ENCODE results near the gene SLK.

DNA sequence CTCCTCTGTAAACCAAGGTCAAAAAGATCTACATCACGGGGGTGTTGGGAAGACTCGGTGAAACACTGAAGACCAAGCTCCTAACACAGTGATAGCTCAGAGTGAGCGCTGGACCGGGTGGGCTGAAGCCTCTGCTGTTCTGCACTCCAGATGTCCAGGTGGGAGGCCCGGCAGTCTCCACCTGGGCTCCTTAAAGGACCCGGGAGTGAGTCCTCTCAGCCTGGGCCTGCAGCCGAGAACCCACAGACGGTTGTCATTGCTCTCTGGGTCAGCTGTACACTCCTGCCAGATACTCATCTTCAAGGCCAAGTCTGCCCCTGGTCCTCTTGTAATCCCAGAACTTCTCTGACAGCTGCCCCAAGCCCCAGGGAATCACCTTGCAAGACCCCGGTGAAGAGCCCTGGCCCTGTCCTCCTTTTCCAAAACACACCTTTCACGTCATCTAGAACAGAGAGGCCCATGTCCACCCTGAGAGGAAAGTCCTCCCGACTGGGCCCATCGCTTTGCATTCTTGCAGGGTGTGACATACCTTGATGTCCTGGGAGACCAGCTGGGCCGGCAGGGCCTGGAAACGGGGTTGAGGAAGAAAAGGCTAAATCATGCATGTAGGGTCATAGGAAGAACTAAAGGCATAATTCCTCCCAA lies 75.1 kb downstream of the SLK start:
- no peak for TF ChIP-seq CTCF (IDR thresholded peaks at IDR 0.05 in 8 of 11, conservative IDR thresholded peaks at IDR 0.05 in 3 of 11)
- no peak for TF ChIP-seq POLR2A (IDR thresholded peaks at IDR 0.05)
